Measurements from ENCODE around the gene DGCR8.
"Not testable (repeated sequence)": the region's sequence is repeated elsewhere in the genome, so short reads cannot be mapped to it uniquely, and the experiment has no call there.

Gene DGCR8

GRCh38 chr22:20156042-20156389 is 76.0 kb downstream of the DGCR8 start:
- DNase-seq: no peak

- DNase-seq: peak; percentile 19 to 24
Measured at GRCh38 chr22:20156611-20157429, 76.8 kb downstream of the DGCR8 start.

GRCh38 chr22:20157430-20158183 is 77.6 kb downstream of the DGCR8 start:
- no peak for DNase-seq

GRCh38 chr22:20158391-20159036 is 78.5 kb downstream of the DGCR8 start:
- DNase-seq: no peak

GRCh38 chr22:20159076-20159475 is 79.0 kb downstream of the DGCR8 start:
- DNase-seq: no peak

- DNase-seq: not testable (repeated sequence)
Measured at GRCh38 chr22:20159531-20159930, 79.5 kb downstream of the DGCR8 start.

- DNase-seq: no peak
Measured at GRCh38 chr22:20160041-20160440, 80.0 kb downstream of the DGCR8 start.
